ENCODE data around the gene CD40.
A peak's percentile ranks its signal among the peaks of the same experiment; 100 is the strongest.
"Not testable (repeated sequence)": the region's sequence is repeated elsewhere in the genome, so short reads cannot be mapped to it uniquely, and the experiment has no call there.

The CD40 gene

GRCh38 chr20:46093531-46093930 lies 24.6 kb upstream of the CD40 start:
- no peak for DNase-seq (ENCODE audit: low read depth, low spot score)

- DNase-seq (ENCODE audit: low read depth, low spot score): no peak
Measured at GRCh38 chr20:46099491-46100287, 18.4 kb upstream of the CD40 start.

GRCh38 chr20:46100444-46100843 lies 17.7 kb upstream of the CD40 start:
- DNase-seq (ENCODE audit: low read depth, low spot score): not testable (repeated sequence)

GRCh38 chr20:46100988-46101387 lies 17.1 kb upstream of the CD40 start:
- no peak for DNase-seq (ENCODE audit: low read depth, low spot score)

GRCh38 chr20:46101957-46102356 lies 16.2 kb upstream of the CD40 start:
- DNase-seq (ENCODE audit: low read depth, low spot score): no peak

- DNase-seq (ENCODE audit: low read depth, low spot score): no peak
Measured at GRCh38 chr20:46102940-46103339, 15.2 kb upstream of the CD40 start.

GRCh38 chr20:46104262-46104661 lies 13.9 kb upstream of the CD40 start:
- DNase-seq (ENCODE audit: low read depth, low spot score): no peak

- no peak for DNase-seq (ENCODE audit: low read depth, low spot score)
Measured at GRCh38 chr20:46107061-46107460, 11.1 kb upstream of the CD40 start.

GRCh38 chr20:46108435-46108841 lies 9.7 kb upstream of the CD40 start:
- DNase-seq (ENCODE audit: low read depth, low spot score): no peak

GRCh38 chr20:46108976-46109375 lies 9.1 kb upstream of the CD40 start:
- DNase-seq (ENCODE audit: low read depth, low spot score): no peak

GRCh38 chr20:46111028-46111835 lies 6.9 kb upstream of the CD40 start:
- DNase-seq (ENCODE audit: low read depth, low spot score): no peak

- DNase-seq (ENCODE audit: low read depth, low spot score): no peak
Measured at GRCh38 chr20:46111836-46112212, 6.3 kb upstream of the CD40 start.

- no peak for DNase-seq (ENCODE audit: low read depth, low spot score)
Measured at GRCh38 chr20:46112430-46113112, 5.5 kb upstream of the CD40 start.

- no peak for DNase-seq (ENCODE audit: low read depth, low spot score)
Measured at GRCh38 chr20:46113113-46113470, 5.0 kb upstream of the CD40 start.

GRCh38 chr20:46114449-46114848 lies 3.7 kb upstream of the CD40 start:
- DNase-seq (ENCODE audit: low read depth, low spot score): no peak

GRCh38 chr20:46118481-46119020 lies 437 bp downstream of the CD40 start:
- DNase-seq (ENCODE audit: low read depth, low spot score): no peak

GRCh38 chr20:46119028-46119546 lies 973 bp downstream of the CD40 start:
- no peak for DNase-seq (ENCODE audit: low read depth, low spot score)

GRCh38 chr20:46119547-46119946 lies 1.4 kb downstream of the CD40 start:
- DNase-seq (ENCODE audit: low read depth, low spot score): no peak

- DNase-seq (ENCODE audit: low read depth, low spot score): no peak
Measured at GRCh38 chr20:46120136-46120535, 2.0 kb downstream of the CD40 start.

GRCh38 chr20:46121184-46121930 lies 3.2 kb downstream of the CD40 start:
- DNase-seq (ENCODE audit: low read depth, low spot score): no peak

- DNase-seq (ENCODE audit: low read depth, low spot score): peak; percentile 89
Measured at GRCh38 chr20:46122071-46122470, 4.0 kb downstream of the CD40 start.

Data from astrocyte of the hippocampus (primary cell).